NCI-H345 treated with DMSO at 0.1 percent for 48 hours (cell line): ENCODE results near the gene CHST14.

Experiments
- DNase-seq: peaks from one replicate; lab custom pipeline; 2025; ENCODE audit not compliant: unreplicated experiment; lab: John Stamatoyannopoulos, UW

The CHST14 gene

GRCh38 chr15:40470423-40471104, at the start of gene CHST14:
Gene CHST14, plus strand, starts transcription at chr15:40470984. Its CDS starts 230 bp downstream, at chr15:40471214.
- DNase-seq, result peak; percentile 17

GRCh38 chr15:40421246-40422157, 49.3 kb upstream of the CHST14 start:
- no peak for DNase-seq

- no peak for DNase-seq
These were observed 46.2 kb upstream of the CHST14 start for GRCh38 chr15:40424483-40425115.

- DNase-seq, result no peak
These were observed 45.1 kb upstream of the CHST14 start for GRCh38 chr15:40425681-40426080.

GRCh38 chr15:40427188-40427587, 43.6 kb upstream of the CHST14 start:
- DNase-seq, result no peak

- DNase-seq, result no peak
These were observed 42.6 kb upstream of the CHST14 start for GRCh38 chr15:40428185-40428584.

GRCh38 chr15:40429068-40429710, 41.6 kb upstream of the CHST14 start:
- DNase-seq, result no peak

GRCh38 chr15:40430271-40430805, 40.4 kb upstream of the CHST14 start:
- DNase-seq, result no peak

GRCh38 chr15:40435023-40435709, 35.6 kb upstream of the CHST14 start:
- DNase-seq, result no peak

- DNase-seq, result no peak
These were observed 35.1 kb upstream of the CHST14 start for GRCh38 chr15:40435710-40436089.

- no peak for DNase-seq
These were observed 34.5 kb upstream of the CHST14 start for GRCh38 chr15:40436116-40436891.

- DNase-seq, result no peak
These were observed 33.7 kb upstream of the CHST14 start for GRCh38 chr15:40436892-40437751.

- no peak for DNase-seq
These were observed 32.8 kb upstream of the CHST14 start for GRCh38 chr15:40437752-40438687.

GRCh38 chr15:40438712-40439111, 32.1 kb upstream of the CHST14 start:
- DNase-seq, result no peak

GRCh38 chr15:40439461-40439959, 31.3 kb upstream of the CHST14 start:
- DNase-seq, result no peak

- no peak for DNase-seq
These were observed 30.6 kb upstream of the CHST14 start for GRCh38 chr15:40439960-40440742.
